IMR-90 (cell line): ENCODE results near the gene CCDC12.

Experiments
- BHLHE40 ChIP-seq: fragments of 150-350 bp; IDR thresholded peaks from 2 replicates; pipeline ENCODE4 v1.6.1; 2016; ENCODE audit warnings: mild to moderate bottlenecking, low read depth, low read length
- CEBPB ChIP-seq: IDR thresholded peaks from 2 replicates; pipeline ENCODE4 v1.6.1; 2012; ENCODE audit warnings: low read depth, low read length, improper control_type of control experiment
- CTCF ChIP-seq: conservative IDR thresholded peaks from 2 replicates; pipeline ENCODE4 v1.5.1; 2012; ENCODE audit warnings: mild to moderate bottlenecking, low read depth, low read length, improper control_type of control experiment
- MAZ ChIP-seq: IDR thresholded peaks from 2 replicates; pipeline ENCODE4 v1.6.1; 2012; ENCODE audit warnings: low read depth, mild to moderate bottlenecking, low read length, improper control_type of control experiment, moderate library complexity, borderline replicate concordance
- NFE2L2 ChIP-seq: fragments of 150-350 bp; IDR thresholded peaks from 2 replicates; pipeline ENCODE4 v1.6.1; 2016; ENCODE audit warnings: low read depth, mild to moderate bottlenecking, low read length
- POLR2A ChIP-seq: IDR thresholded peaks from 2 replicates; pipeline ENCODE4 v1.6.1; 2012; ENCODE audit warnings: mild to moderate bottlenecking, low read depth, low read length
- RAD21 ChIP-seq: IDR thresholded peaks from 2 replicates; pipeline ENCODE4 v1.6.1; 2012; ENCODE audit warnings: low read length, improper control_type of control experiment
- RCOR1 ChIP-seq: IDR thresholded peaks from 2 replicates; pipeline ENCODE4 v1.6.1; 2012; ENCODE audit warnings: mild to moderate bottlenecking, low read length, improper control_type of control experiment; ENCODE audit not compliant: insufficient replicate concordance
- SMC3 ChIP-seq: fragments of 150-350 bp; IDR thresholded peaks from 2 replicates; pipeline ENCODE4 v1.6.1; 2016; ENCODE audit warnings: low read depth, mild to moderate bottlenecking, antibody characterized with exemption, low read length, moderate library complexity
- USF2 ChIP-seq: fragments of 150-350 bp; IDR thresholded peaks from 2 replicates; pipeline ENCODE4 v1.6.1; 2017; ENCODE audit warnings: mild to moderate bottlenecking, antibody characterized with exemption, low read length, low read depth

GRCh38 chr3:47015151-47015550 is 38.6 kb upstream of the CCDC12 start:
- TF ChIP-seq CTCF (no peak), MAZ (no peak), RCOR1 (no peak), BHLHE40 (no peak), USF2 (no peak), SMC3 (no peak), CEBPB (no peak), POLR2A (no peak), RAD21 (no peak), NFE2L2 (no peak)
